Caco-2 (cell line): Measurements from ENCODE around the gene MYPOP. TPM values are rescaled to one million over a fixed set of nuclear protein-coding genes. Genes with fewer than 3 reads are reported as not detected.

Experiments used
- BruUV-seq: library from RNA; stranded (reverse); fragments of 400-500 nt; replicated peaks from 2 replicates; lab custom pipeline; 2021; lab: Mats Ljungman, UMichigan
- CTCF ChIA-PET: fragments of 300-600 bp; sonication (Branson Sonifier 250); formaldehyde crosslinking; loops from one replicate; lab custom pipeline; 2022; ENCODE audit warnings: antibody characterized with exemption; lab: Charles Lee
- POLR2A ChIA-PET: fragments of 300-600 bp; sonication (Branson Sonifier 250); formaldehyde crosslinking; loops from one replicate; lab custom pipeline; 2022; ENCODE audit warnings: antibody characterized with exemption; lab: Charles Lee
- DNase-seq, 2 experiments: peaks; one replicate each; pipeline versions ENCODE4 v3.0.0 to v3.0.0-alpha.2; 2020 to 2022
- H3K27me3 ChIP-seq: replicated peaks from 2 replicates; pipeline ENCODE4 v1.6.0; 2011; ENCODE audit warnings: low read length; ENCODE audit not compliant: control insufficient read depth, insufficient read depth
- H3K36me3 ChIP-seq: 2 replicates; pipeline ENCODE4 v1.5.1; 2011; ENCODE audit warnings: low read length; ENCODE audit not compliant: control insufficient read depth, insufficient read depth
- H3K4me1 ChIP-seq: fragments of 250-450 bp; sonication (Bioruptor Pico); 2 replicates; pipeline ENCODE4 v1.5.1; 2020; ENCODE audit warnings: mild to moderate bottlenecking
- H3K4me3 ChIP-seq: 2 replicates; pipeline ENCODE4 v1.5.1; 2011; ENCODE audit warnings: low read depth, mild to moderate bottlenecking, control low read depth, low read length
- H3K9me3 ChIP-seq: fragments of 250-450 bp; sonication (Bioruptor Pico); 2 replicates; pipeline ENCODE4 v1.5.1; 2020; ENCODE audit warnings: mild to moderate bottlenecking, moderate library complexity
- H3K27ac Mint-ChIP-seq: one replicate; pipeline ENCODE4 v1.8.0; 2022; ENCODE audit warnings: mixed read lengths; ENCODE audit not compliant: unreplicated experiment
- H3K27me3 Mint-ChIP-seq: one replicate; pipeline ENCODE4 v1.8.0; 2022; ENCODE audit warnings: mixed read lengths; ENCODE audit not compliant: insufficient read depth, unreplicated experiment
- H3K36me3 Mint-ChIP-seq: one replicate; pipeline ENCODE4 v1.8.0; 2022; ENCODE audit warnings: mild to moderate bottlenecking, mixed read lengths; ENCODE audit not compliant: insufficient read depth, unreplicated experiment
- H3K4me1 Mint-ChIP-seq: one replicate; pipeline ENCODE4 v1.8.0; 2022; ENCODE audit warnings: low read depth, mixed read lengths; ENCODE audit not compliant: unreplicated experiment
- H3K4me3 Mint-ChIP-seq: one replicate; pipeline ENCODE4 v1.8.0; 2022; ENCODE audit warnings: mild to moderate bottlenecking, moderate library complexity, mixed read lengths; ENCODE audit not compliant: unreplicated experiment
- H3K9me3 Mint-ChIP-seq: one replicate; pipeline ENCODE4 v1.8.0; 2022; ENCODE audit warnings: mixed read lengths; ENCODE audit not compliant: unreplicated experiment
- CTCF ChIP-seq, 2 experiments: fragments of 200-600 bp in 1 of 2; IDR thresholded peaks; 1 replicate in 1 of 2; 2 replicates in 1 of 2; pipeline versions ENCODE4 v1.5.1 to v1.8.0; 2011 to 2022; ENCODE audit warnings: antibody characterized with exemption in 1 of 2, control low read depth in 1 of 2, inconsistent platforms in 1 of 2, low read depth in 1 of 2, low read length in 1 of 2, mild to moderate bottlenecking in 1 of 2, moderate library complexity in 1 of 2; ENCODE audit not compliant: insufficient read depth in 1 of 2, severe bottlenecking in 1 of 2, unreplicated experiment in 1 of 2
- intact Hi-C: fragments of 100-400 bp; cut with micrococcal nuclease; formaldehyde crosslinking; loops from one replicate; pipeline ENCODE4 v1.10.0; 2022; ENCODE audit not compliant: unreplicated experiment
- total RNA-seq: library from RNA; stranded (reverse); gene quantifications from 2 replicates; pipeline ENCODE4 v1.2.3, GENCODE V29; 2022

The MYPOP gene
- total RNA-seq, 1 experiment from 2014 or later, result 15.8 TPM

DNA sequence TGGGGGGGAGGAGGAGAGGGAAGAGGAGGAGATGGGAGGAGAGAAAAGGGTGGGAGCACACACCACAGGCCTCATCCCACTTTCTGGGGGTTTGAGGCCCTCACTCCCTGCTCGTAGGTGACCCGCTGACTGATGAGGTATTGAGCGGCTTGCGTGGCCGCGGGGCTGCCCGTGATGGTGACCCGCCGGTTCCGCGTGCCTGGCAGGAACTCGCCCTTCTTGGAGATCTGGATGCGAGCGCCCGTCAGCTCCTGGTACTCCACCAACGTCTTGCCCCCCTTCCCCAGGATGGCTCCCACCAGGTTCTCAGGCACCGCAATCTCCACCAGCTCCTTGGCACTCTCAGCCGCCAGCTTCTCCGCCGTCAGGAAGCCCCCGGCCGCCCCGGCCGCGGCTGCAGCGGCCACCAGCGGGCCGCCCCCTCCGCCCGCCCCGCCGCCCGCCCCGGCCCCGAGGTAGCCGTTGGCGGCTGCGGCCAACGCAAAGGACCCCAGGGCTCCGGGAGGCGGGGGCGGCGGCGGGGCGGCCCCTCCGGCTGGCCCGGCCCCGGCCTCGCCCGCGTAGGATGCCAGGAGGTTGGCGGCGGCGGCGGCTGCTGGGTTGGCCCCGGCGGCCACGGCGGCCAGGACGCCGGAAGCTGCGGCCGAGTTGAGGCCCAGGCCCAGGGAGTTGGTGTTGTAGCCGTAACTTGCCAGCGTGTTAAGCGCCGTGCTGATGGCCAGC lies 37.5 kb upstream of the MYPOP start:
- H3K36me3 ChIP-seq, result no peaks in the 10 kb centered on the region
- no peak for TF ChIP-seq CTCF (IDR thresholded peaks at IDR 0.05; ENCODE audit: insufficient read depth in 1 of 2, low read depth in 1 of 2, low read length in 1 of 2, severe bottlenecking in 1 of 2, unreplicated experiment in 1 of 2)
- H3K27ac Mint-ChIP-seq, result no peak overlapping the region
- BruUV-seq, result no TSS peak
- H3K27me3 ChIP-seq, result peaks cover 4% of the 10 kb centered on the region; the same call in 1 of the 2 replicates
- H3K36me3 Mint-ChIP-seq, result no peaks in the 10 kb centered on the region
- H3K9me3 ChIP-seq, result no peaks in the 10 kb centered on the region
- CTCF ChIA-PET, result no interaction called here
- H3K4me3 ChIP-seq, result no peak overlapping the region
- no peaks in the 10 kb centered on the region for H3K9me3 Mint-ChIP-seq
- H3K27me3 Mint-ChIP-seq, result peaks cover 17% of the 10 kb centered on the region
- no peaks in the 10 kb centered on the region for H3K4me1 Mint-ChIP-seq
- H3K4me1 ChIP-seq, result no peaks in the 10 kb centered on the region
- no peak for DNase-seq
- no peak overlapping the region for H3K4me3 Mint-ChIP-seq
- intact Hi-C loops, result no loop called here
- POLR2A ChIA-PET, result no interaction called here

GRCh38 chr19:45938733-45939319 lies 36.4 kb upstream of the MYPOP start:
- DNase-seq, result no peak
- Mint-ChIP-seq H3K9me3 (no peaks in the 10 kb centered on the region), H3K36me3 (no peaks in the 10 kb centered on the region), H3K4me1 (no peaks in the 10 kb centered on the region), H3K27ac (no peak overlapping the region), H3K4me3 (no peak overlapping the region), H3K27me3 (peaks cover 20% of the 10 kb centered on the region)
- ChIA-PET CTCF (no interaction called here), POLR2A (no interaction called here)
- intact Hi-C loops, result no loop called here
- H3K9me3 ChIP-seq, result no peaks in the 10 kb centered on the region
- peaks cover 4% of the 10 kb centered on the region; the same call in 1 of the 2 replicates for H3K27me3 ChIP-seq
- no peaks in the 10 kb centered on the region for H3K36me3 ChIP-seq
- no TSS peak for BruUV-seq
- H3K4me3 ChIP-seq, result no peak overlapping the region
- H3K4me1 ChIP-seq, result no peaks in the 10 kb centered on the region
- TF ChIP-seq CTCF (IDR thresholded peaks at IDR 0.05; ENCODE audit: insufficient read depth in 1 of 2, low read depth in 1 of 2, low read length in 1 of 2, severe bottlenecking in 1 of 2, unreplicated experiment in 1 of 2), result no peak

DNA sequence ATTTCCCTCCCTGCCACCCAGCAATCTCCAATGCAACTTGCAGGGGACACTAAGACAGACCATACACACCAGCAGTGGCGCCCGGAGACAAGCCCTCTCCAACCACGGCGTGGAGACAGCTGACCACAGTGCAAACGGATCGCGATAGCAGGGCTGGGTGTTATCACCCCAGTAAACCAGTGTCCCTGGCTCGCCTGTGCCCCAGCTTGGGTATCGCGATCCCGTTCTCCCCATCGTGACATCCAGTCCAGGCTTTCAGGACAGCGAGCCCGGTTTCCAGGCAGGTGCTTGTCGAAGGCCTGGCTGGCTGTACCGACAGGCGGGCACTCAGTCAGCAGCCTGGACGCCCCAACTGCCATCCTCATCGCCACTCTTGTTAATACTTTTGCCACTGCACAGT lies 32.9 kb upstream of the MYPOP start:
- no peak for DNase-seq
- Mint-ChIP-seq H3K4me1 (no peaks in the 10 kb centered on the region), H3K27me3 (peaks cover 22% of the 10 kb centered on the region), H3K36me3 (no peaks in the 10 kb centered on the region), H3K9me3 (no peaks in the 10 kb centered on the region), H3K27ac (no peak overlapping the region), H3K4me3 (no peak overlapping the region)
- intact Hi-C loops, result no loop called here
- ChIA-PET POLR2A (no interaction called here), CTCF (no interaction called here)
- Histone ChIP-seq H3K27me3 (peaks cover 4% of the 10 kb centered on the region; the same call in 1 of the 2 replicates), H3K4me1 (no peaks in the 10 kb centered on the region), H3K4me3 (no peak overlapping the region), H3K36me3 (no peaks in the 10 kb centered on the region), H3K9me3 (no peaks in the 10 kb centered on the region)
- no TSS peak for BruUV-seq
- TF ChIP-seq CTCF (IDR thresholded peaks at IDR 0.05; ENCODE audit: insufficient read depth in 1 of 2, low read depth in 1 of 2, low read length in 1 of 2, severe bottlenecking in 1 of 2, unreplicated experiment in 1 of 2), result no peak
